ENCODE measurements around the gene GRID1. TPM values are rescaled to one million over a fixed set of nuclear protein-coding genes. Genes with fewer than 3 reads are reported as not detected.

GRID1 gene
- total and polyA plus RNA-seq, 9 of the 15 experiments (the other 6 are each of a cell fraction or from before 2014, with no cell fraction given) = 0.01 to 7.2 (median 1.2) TPM

GRCh38 chr10:86336341-86336740 is 30.3 kb downstream of the GRID1 start (continued):
- no peak for TF ChIP-seq REST (IDR thresholded peaks at IDR 0.05; ENCODE audit: borderline replicate concordance)
- TF ChIP-seq REST (CRISPR knock-in tag; IDR thresholded peaks at IDR 0.05; ENCODE audit: low read depth) = no peak
- no peak for TF ChIP-seq PHB2 (IDR thresholded peaks at IDR 0.05; ENCODE audit: low read depth)

GRCh38 chr10:86335831-86336230 is 30.8 kb downstream of the GRID1 start:
- H3K9me1 ChIP-seq (ENCODE audit: control insufficient read depth, insufficient read depth, low read length) = no peaks in the 10 kb centered on the region
- no peaks in the 10 kb centered on the region for H4K20me1 ChIP-seq (replicated peaks; ENCODE audit: control insufficient read depth, insufficient read depth, low read length)
- intact Hi-C loops (cut with micrococcal nuclease) (no loop called here), in situ Hi-C loops (cut with MboI) (no loop called here)
- H3K79me2 ChIP-seq (ENCODE audit: control insufficient read depth, insufficient read depth, low read length) = no peaks in the 10 kb centered on the region
- DNase-seq (ENCODE audit: extremely low read depth in 1 of 4, low spot score in 3 of 4) (no peak), ATAC-seq (no peak), FAIRE-seq (no peak)
- H3K9me3 ChIP-seq (replicated peaks; ENCODE audit: control insufficient read depth, insufficient read depth, low read depth, low read length) = no peaks in the 10 kb centered on the region
- H3K9ac ChIP-seq (ENCODE audit: insufficient read depth in 1 of 2, low read depth in 2 of 2, low read length in 2 of 2) = no peak overlapping the region
- H3K27me3 ChIP-seq (ENCODE audit: control insufficient read depth in 2 of 2, insufficient read depth in 2 of 2, low read length in 2 of 2) = peaks cover 0 to 6% of the 10 kb centered on the region in 2 experiments; a peak in 1 of 5 replicates
- no peak overlapping the region for H3K4me2 ChIP-seq (ENCODE audit: insufficient read depth, low read length)
- CTCF ChIA-PET (ENCODE audit: low intra/inter-chr PET ratio) = no interaction called here
- H3K4me3 ChIP-seq = no peak overlapping the region
- POLR2A ChIA-PET = no interaction called here
- no peak overlapping the region for H2AFZ ChIP-seq (ENCODE audit: low read depth, low read length)
- BruUV-seq (replicated peaks) = no TSS peak
- 0% methylated on average over 1 of the region's 1 CpG for WGBS (ENCODE audit: insufficient coverage, low coverage, missing lambda C conversion rate)
- H3K36me3 ChIP-seq (ENCODE audit: control insufficient read depth, insufficient read depth, low read length) = no peaks in the 10 kb centered on the region
- H3K4me1 ChIP-seq (replicated peaks in 1 of 2; ENCODE audit: control insufficient read depth in 2 of 2, insufficient read depth in 2 of 2, low read length in 2 of 2) = no peaks in the 10 kb centered on the region; a peak in 1 of 5 replicates
- H3K27ac ChIP-seq (ENCODE audit: extremely low read depth, low read depth, low read length) = no peak overlapping the region
- TF ChIP-seq RBM15 (IDR thresholded peaks at IDR 0.05; ENCODE audit: insufficient read depth, low read length) = no peak
- no peak for TF ChIP-seq ZNF780A (CRISPR knock-in tag; IDR thresholded peaks at IDR 0.05)
- TF ChIP-seq ELK3 (CRISPR knock-in tag; IDR thresholded peaks at IDR 0.05) = no peak
- no peak for TF ChIP-seq ZNF143 (CRISPR knock-in tag; IDR thresholded peaks at IDR 0.05)
- no peak for TF ChIP-seq BDP1 (IDR thresholded peaks at IDR 0.05; ENCODE audit: insufficient read depth, insufficient read length)
- no peak for TF ChIP-seq ARID3A (IDR thresholded peaks at IDR 0.05; ENCODE audit: borderline replicate concordance, low read depth, low read length)
- TF ChIP-seq RBM14 (IDR thresholded peaks at IDR 0.05; ENCODE audit: borderline replicate concordance, insufficient read depth, low read depth, low read length) = no peak
- TF ChIP-seq FOSL1 (tag; conservative IDR thresholded peaks at IDR 0.05) = no peak
- no peak for TF ChIP-seq ARNT (IDR thresholded peaks at IDR 0.05)
